GM12874 (cell line): ENCODE data around the gene RGSL1.

Experiments used
- CTCF ChIP-seq: IDR thresholded peaks from 2 replicates; pipeline ENCODE4 v1.5.1; 2011; ENCODE audit warnings: low read depth, mild to moderate bottlenecking, control low read depth, low read length, moderate library complexity; ENCODE audit not compliant: insufficient read depth

The RGSL1 gene

GRCh38 chr1:182430263-182431068 is 19.5 kb upstream of the RGSL1 start:
- TF ChIP-seq CTCF = no peak

- no peak for TF ChIP-seq CTCF
Observed at GRCh38 chr1:182431278-182431677, 18.7 kb upstream of the RGSL1 start.

- no peak for TF ChIP-seq CTCF
Observed at GRCh38 chr1:182433580-182433979, 16.4 kb upstream of the RGSL1 start.

- no peak for TF ChIP-seq CTCF
Observed at GRCh38 chr1:182438326-182438725, 11.6 kb upstream of the RGSL1 start.

- TF ChIP-seq CTCF = no peak
Observed at GRCh38 chr1:182441719-182442118, 8.2 kb upstream of the RGSL1 start.

- TF ChIP-seq CTCF = no peak
Observed at GRCh38 chr1:182442333-182442732, 7.6 kb upstream of the RGSL1 start.

- peak; percentile 28; the same call in 1 of the 2 replicates for TF ChIP-seq CTCF
Observed at GRCh38 chr1:182444497-182444896, 5.4 kb upstream of the RGSL1 start.
